HG02870 (cell line): ENCODE results near the gene HAS3.
"Not testable (repeated sequence)": the region's sequence is repeated elsewhere in the genome, so short reads cannot be mapped to it uniquely, and the experiment has no call there.

ENCODE experiments used
- ATAC-seq: cut with Tn5 transposase; IDR thresholded peaks from one replicate; pipeline ENCODE4 v1.9.1; 2021; ENCODE audit warnings: mild to moderate bottlenecking, moderate library complexity; ENCODE audit not compliant: unreplicated experiment

The HAS3 gene

GRCh38 chr16:69141014-69141413, 35.6 kb downstream of the HAS3 start:
- no peak for ATAC-seq

GRCh38 chr16:69141936-69142335, 36.5 kb downstream of the HAS3 start:
- no peak for ATAC-seq

GRCh38 chr16:69143116-69143515, 37.7 kb downstream of the HAS3 start:
- no peak for ATAC-seq

- no peak for ATAC-seq
Measured at GRCh38 chr16:69145658-69146057, 40.2 kb downstream of the HAS3 start.

- not testable (repeated sequence) for ATAC-seq
Measured at GRCh38 chr16:69149621-69150020, 44.2 kb downstream of the HAS3 start.

- ATAC-seq: no peak
Measured at GRCh38 chr16:69150146-69150865, 44.9 kb downstream of the HAS3 start.

DNA sequence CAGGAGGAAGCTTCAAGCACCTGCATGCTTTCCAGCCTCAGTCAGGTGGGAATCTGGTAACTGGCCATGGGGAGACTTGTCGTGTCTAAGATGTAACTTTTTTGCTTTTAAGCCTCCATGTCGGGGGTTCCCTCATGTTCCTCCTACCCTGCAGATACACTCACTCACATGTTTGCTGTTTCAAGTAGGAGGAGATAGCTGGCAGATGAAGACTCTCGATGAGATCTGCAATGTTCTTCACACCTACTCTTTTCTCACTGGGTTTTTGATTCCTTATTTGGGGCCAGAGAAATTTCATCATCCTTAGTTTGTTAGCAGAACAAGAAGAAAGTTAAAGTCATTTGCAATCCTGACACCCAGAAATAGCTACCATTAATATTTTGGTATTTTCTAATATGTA, 51.7 kb downstream of the HAS3 start:
- ATAC-seq: no peak

DNA sequence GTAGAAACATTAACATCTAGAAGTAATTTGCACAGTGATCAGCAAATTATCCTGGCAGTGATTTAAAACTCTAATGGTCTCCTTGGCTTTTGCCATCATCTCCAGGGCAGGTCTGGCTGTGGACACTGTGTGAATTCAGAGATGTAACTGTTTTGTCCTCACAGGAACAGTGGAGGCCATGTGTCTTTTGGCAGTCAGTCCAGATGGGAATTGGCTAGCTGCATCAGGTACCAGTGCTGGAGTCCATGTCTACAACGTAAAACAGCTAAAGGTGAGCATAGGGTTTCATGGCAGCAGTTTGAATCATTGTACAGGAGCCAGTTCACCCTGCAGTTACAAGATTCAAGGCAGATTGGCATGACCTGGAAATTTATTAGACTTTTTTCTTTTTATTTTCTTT, 54.7 kb downstream of the HAS3 start:
- ATAC-seq: no peak

DNA sequence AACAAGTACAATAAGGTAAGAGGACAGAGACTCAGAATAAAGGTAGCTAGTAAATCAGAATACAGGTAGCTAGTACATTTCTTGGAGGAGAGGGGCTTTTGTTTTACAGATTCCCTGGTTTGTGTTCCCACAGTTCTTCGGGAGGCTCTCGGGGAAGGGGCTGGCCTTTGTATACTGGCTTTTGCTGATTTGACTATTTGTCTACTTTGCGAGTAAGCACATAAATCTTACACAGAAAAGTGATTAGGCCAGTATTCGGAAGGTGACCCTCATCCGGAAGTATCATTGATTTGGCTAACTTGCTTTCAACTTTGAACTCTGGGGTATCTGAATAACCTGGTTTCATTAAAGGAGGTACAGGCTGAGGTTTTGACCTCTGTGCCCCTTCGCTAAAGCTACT, 60.1 kb downstream of the HAS3 start:
- no peak for ATAC-seq

DNA sequence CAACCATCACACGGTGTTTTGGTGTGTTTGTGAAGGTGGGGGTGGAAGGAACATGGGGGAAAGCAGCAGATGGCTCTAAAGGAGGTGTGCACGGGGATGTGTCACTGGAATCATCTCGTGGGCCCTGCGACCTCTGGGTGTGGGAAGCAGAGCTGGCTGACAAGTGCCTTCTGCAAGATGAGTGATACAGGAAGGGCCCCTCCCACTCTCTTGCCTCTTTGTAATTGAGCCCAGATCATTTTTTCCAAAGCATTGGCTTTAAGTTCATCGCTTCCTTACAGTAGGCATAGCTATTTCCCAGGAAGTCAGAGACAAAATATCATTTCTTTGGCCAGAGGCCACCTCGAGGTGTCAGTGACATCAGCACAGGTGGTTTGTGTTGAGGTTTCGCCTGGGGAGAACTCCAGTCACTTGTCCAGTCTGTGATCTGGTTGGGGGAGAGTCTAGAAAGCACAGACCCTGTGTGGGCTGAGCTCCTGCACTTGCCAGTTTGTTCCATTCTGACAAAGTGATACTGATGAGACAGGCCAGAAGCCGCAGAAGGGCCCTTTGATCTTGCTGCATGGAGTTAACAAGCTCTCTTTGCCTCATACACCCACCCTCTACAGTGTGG, 60.9 kb downstream of the HAS3 start:
- no peak for ATAC-seq

- ATAC-seq: no peak
Measured at GRCh38 chr16:69166946-69167930, 61.8 kb downstream of the HAS3 start.
